Stomach smooth muscle (tissue), 2 donors: Measurements from ENCODE around the gene AGBL4.

Experiments used
- H3K27ac ChIP-seq: one replicate; pipeline ENCODE4 v1.7.0; 2013; ENCODE audit warnings: mild to moderate bottlenecking, low read length, inconsistent platforms
- H3K27me3 ChIP-seq, 2 donors: one replicate each; pipeline ENCODE4 v1.7.0; 2013; ENCODE audit warnings: low read length in 2 of 2; ENCODE audit not compliant: insufficient read depth in 2 of 2, control insufficient read depth in 1 of 2
- H3K36me3 ChIP-seq, 2 donors: one replicate each; pipeline ENCODE4 v1.7.0; 2013; ENCODE audit warnings: low read length in 2 of 2; ENCODE audit not compliant: control insufficient read depth in 2 of 2, insufficient read depth in 2 of 2
- H3K4me1 ChIP-seq: one replicate; pipeline ENCODE4 v1.7.0; 2013; ENCODE audit warnings: low read length; ENCODE audit not compliant: control insufficient read depth, insufficient read depth
- H3K4me3 ChIP-seq, 2 donors: one replicate each; pipeline ENCODE4 v1.7.0; 2013; ENCODE audit warnings: low read length in 2 of 2
- H3K9ac ChIP-seq, 2 donors: one replicate each; pipeline ENCODE4 v1.7.0; 2013; ENCODE audit warnings: low read length in 2 of 2, mild to moderate bottlenecking in 1 of 2
- H3K9me3 ChIP-seq, 2 donors: one replicate each; pipeline ENCODE4 v1.7.0; 2013; ENCODE audit warnings: low read length in 2 of 2; ENCODE audit not compliant: control insufficient read depth in 2 of 2
- donor health status: healthy.
- donor health status: Pancreatic carcinoma.

The AGBL4 gene

DNA sequence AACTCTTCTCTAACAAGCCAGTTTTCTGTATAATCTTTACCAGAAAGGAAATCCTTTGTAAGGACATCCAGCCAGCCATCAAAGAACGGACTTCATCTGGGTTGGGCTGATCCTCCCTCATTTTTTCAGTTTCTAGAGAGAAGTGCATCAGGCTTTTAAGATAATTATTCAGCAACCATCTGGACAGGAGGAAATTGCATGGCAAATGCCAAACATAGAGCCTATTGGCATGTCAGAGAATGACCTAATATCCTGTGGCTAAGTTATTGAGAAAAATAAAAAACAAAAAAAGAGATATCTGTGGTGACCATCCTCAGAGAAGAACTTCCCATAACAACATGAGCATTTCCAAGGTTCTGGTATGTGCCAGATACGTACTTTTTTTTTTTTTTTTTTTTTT is 1172.1 kb downstream of the AGBL4 start:
- no peak overlapping the region for H3K27ac ChIP-seq
- no peaks in the 10 kb centered on the region for H3K9me3 ChIP-seq
- H3K4me3 ChIP-seq, result no peak overlapping the region
- H3K27me3 ChIP-seq, result no peaks in the 10 kb centered on the region
- H3K9ac ChIP-seq, result no peak overlapping the region
- no peaks in the 10 kb centered on the region for H3K4me1 ChIP-seq
- no peaks in the 10 kb centered on the region for H3K36me3 ChIP-seq

DNA sequence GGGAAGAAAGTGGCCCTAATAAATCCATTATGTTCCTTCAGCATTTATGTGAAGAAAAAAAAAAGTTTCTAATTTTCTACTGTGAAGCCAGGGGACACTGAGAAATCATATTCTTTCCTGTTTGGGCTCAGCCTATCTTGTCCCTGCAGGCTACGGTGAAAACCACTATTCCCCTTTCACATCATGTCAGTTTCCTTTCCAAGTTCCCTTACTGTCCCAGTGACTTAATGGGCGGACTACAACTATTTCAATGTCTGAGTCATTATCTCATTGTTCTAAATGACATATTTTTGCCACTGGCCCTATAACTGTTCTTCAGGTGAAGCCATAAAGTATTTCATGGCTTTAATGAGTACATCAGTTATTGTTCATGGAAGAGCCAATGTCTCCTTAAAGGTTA is 1175.7 kb downstream of the AGBL4 start:
- H3K27me3 ChIP-seq, result no peaks in the 10 kb centered on the region
- no peak overlapping the region for H3K9ac ChIP-seq
- H3K27ac ChIP-seq, result no peak overlapping the region
- H3K4me1 ChIP-seq, result no peaks in the 10 kb centered on the region
- H3K9me3 ChIP-seq, result no peaks in the 10 kb centered on the region
- no peaks in the 10 kb centered on the region for H3K36me3 ChIP-seq
- no peak overlapping the region for H3K4me3 ChIP-seq

DNA sequence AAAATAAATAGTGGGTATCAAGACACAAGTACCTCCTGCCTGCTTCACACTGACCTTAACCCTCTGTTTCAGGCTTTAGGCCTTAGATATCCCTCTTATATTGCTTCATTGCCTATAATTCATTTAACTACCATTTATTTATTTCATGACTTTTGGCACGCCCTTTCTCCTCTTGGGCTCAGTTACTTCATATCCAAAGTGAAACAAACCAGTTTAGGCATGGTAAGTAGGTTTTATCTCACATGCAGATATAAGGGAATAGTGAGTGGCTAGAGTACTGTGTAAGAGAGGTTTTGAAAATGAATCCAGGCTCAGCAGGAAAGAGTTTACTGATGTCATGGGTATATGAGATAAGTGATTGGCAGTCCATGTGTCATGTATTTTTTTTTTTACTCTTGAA is 1177.3 kb downstream of the AGBL4 start:
- no peaks in the 10 kb centered on the region for H3K4me1 ChIP-seq
- no peak overlapping the region for H3K27ac ChIP-seq
- no peak overlapping the region for H3K9ac ChIP-seq
- H3K4me3 ChIP-seq, result no peak overlapping the region
- H3K27me3 ChIP-seq, result no peaks in the 10 kb centered on the region
- no peaks in the 10 kb centered on the region for H3K9me3 ChIP-seq
- no peaks in the 10 kb centered on the region for H3K36me3 ChIP-seq

DNA sequence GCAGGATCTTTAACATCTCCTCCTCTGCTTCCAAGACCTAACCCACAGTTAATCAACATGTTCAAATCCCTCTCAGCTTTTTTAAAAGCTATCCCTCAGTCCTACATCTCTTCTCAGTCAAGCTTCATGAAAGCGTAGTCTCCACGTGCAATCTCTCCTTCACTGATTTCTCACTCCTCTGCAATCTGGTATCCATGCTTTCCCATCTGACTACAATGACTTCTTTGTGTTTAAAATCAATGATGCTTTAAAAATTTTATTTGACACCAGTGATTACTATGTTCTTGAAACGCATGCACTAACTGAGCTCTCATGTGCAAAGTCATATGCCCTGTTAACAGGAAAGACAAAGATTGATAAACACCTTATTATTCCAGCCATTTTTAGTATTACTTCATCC is 1179.6 kb downstream of the AGBL4 start:
- Histone ChIP-seq H3K4me3 (no peak overlapping the region), H3K36me3 (no peaks in the 10 kb centered on the region), H3K9me3 (no peaks in the 10 kb centered on the region), H3K27ac (no peak overlapping the region), H3K9ac (no peak overlapping the region), H3K4me1 (no peaks in the 10 kb centered on the region), H3K27me3 (no peaks in the 10 kb centered on the region)

DNA sequence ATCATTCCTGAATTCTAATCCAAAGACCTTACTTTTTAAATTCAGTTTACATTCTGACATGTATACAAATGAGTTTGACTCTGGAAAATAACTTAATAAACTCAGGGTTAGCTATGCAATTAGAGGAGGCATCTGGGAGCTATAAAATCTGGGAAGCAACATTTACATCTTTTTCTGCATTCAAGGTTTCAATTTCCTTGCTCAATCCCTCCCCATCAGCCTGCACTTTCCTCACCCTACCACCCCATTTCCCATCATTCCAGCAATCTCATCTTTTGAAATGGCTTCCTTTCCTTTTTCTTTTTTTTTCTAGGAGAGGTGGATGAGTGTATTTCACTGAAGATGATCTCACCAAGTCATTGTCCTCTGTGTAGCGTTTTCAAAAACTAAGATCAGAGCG is 1181.8 kb downstream of the AGBL4 start:
- Histone ChIP-seq H3K4me3 (no peak overlapping the region), H3K27me3 (no peaks in the 10 kb centered on the region), H3K9me3 (no peaks in the 10 kb centered on the region), H3K4me1 (no peaks in the 10 kb centered on the region), H3K36me3 (no peaks in the 10 kb centered on the region), H3K9ac (no peak overlapping the region), H3K27ac (no peak overlapping the region)

DNA sequence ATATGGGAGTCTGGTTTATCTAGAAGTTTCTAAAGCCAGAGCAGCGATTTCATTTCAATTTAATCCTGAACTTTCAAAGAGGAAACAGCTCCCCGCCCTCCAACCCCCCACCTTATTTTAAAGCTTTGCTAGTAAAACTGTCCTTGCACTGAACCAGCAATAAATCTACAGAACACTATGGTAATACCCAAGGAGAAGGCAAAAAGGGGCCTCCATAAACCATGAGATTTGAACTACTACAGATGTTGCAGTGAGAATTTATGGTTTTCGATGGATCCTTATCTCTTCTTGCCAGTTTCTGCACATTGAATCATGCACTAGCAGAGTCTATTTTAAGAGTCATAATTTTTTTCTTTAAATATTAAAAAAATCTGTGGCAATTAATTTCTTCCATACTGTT is 1182.3 kb downstream of the AGBL4 start:
- Histone ChIP-seq H3K27me3 (no peaks in the 10 kb centered on the region), H3K36me3 (no peaks in the 10 kb centered on the region), H3K27ac (no peak overlapping the region), H3K4me3 (no peak overlapping the region), H3K9ac (no peak overlapping the region), H3K9me3 (no peaks in the 10 kb centered on the region), H3K4me1 (no peaks in the 10 kb centered on the region)

DNA sequence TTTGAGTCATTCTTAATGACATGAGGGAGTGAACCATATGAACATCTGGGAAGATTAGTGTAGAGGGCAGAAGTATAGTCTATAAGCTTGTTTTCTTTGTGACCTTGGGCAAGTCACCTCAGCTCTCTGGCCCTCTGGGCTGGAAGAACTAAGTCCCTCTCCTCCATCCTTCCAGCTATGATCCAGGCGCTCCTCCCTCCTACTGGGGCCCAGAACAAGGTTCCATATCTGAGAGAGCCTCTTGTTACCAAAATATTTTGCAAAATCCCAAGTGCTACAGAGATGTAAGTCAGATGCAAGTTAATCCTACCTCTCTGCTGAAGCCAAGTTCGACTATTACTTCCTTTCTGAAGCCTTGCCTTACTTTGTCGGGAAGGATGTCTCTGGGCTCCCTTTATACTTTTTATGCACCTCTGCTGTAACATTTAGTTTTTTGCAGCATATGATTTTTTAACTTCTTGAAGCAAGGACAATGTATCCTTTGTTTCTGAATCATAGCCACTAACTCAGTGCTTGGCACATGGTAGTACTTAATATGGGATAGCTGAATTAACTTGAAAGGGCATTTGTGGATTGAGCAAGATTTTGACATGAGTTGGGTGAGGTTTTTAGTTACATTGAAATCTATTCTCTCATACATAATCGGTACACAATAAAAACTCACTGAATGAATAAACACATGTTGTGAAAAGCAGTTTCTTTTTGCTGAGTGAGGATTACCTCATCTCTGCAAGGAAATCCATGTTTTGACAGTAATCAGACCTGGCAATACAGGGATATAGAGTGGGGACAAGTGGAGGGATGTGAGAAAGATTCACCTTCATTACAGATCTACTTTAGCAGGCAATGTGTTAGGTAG is 1192.4 kb downstream of the AGBL4 start:
- Histone ChIP-seq H3K36me3 (no peaks in the 10 kb centered on the region), H3K27ac (no peak overlapping the region), H3K4me1 (no peaks in the 10 kb centered on the region), H3K9me3 (peaks cover 0 to 4% of the 10 kb centered on the region in 2 donors), H3K4me3 (no peak overlapping the region), H3K9ac (no peak overlapping the region), H3K27me3 (no peaks in the 10 kb centered on the region)

DNA sequence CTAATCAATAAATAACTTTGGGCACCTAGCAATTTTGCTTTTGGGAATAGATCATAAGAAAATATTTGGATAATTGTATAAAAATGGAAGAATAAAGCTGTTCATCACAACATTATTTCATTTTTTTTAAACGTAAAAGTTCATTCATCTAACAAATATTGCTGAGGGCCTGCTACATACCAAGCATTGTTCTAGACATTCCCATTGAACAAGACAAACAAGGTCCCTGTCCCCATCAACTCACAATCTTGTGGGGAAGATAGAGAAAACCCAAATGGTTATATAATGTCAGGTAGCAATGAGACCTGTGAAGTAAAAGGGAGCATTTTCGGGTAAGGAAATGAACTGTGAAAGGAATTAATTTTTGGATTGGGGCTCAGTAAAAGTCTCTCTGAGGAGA is 1193.0 kb downstream of the AGBL4 start:
- no peaks in the 10 kb centered on the region for H3K36me3 ChIP-seq
- H3K4me3 ChIP-seq, result no peak overlapping the region
- no peak overlapping the region for H3K9ac ChIP-seq
- peaks cover 0 to 4% of the 10 kb centered on the region in 2 donors for H3K9me3 ChIP-seq
- H3K4me1 ChIP-seq, result no peaks in the 10 kb centered on the region
- no peaks in the 10 kb centered on the region for H3K27me3 ChIP-seq
- H3K27ac ChIP-seq, result no peak overlapping the region

DNA sequence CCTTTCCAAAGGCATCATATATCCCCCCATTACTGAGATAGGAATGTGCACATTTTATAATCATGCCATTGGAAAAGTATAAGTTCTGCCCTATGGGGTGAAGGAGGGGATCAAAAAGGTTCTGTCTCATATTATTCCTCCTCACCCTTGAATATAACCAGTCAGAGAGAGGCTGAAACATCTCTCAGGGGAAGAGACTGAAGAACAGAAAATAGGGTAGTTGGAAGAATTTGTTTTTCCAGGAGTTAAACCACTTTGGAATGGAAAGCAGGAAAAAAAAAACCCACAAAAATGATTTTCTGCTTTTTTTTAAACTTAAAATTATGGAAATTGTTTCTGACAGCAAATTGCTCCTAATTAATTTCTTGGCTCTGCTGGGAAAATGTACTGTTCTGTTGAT is 1194.3 kb downstream of the AGBL4 start:
- Histone ChIP-seq H3K36me3 (no peaks in the 10 kb centered on the region), H3K9ac (no peak overlapping the region), H3K27ac (no peak overlapping the region), H3K9me3 (peaks cover 0 to 4% of the 10 kb centered on the region in 2 donors), H3K27me3 (no peaks in the 10 kb centered on the region), H3K4me3 (no peak overlapping the region), H3K4me1 (no peaks in the 10 kb centered on the region)

DNA sequence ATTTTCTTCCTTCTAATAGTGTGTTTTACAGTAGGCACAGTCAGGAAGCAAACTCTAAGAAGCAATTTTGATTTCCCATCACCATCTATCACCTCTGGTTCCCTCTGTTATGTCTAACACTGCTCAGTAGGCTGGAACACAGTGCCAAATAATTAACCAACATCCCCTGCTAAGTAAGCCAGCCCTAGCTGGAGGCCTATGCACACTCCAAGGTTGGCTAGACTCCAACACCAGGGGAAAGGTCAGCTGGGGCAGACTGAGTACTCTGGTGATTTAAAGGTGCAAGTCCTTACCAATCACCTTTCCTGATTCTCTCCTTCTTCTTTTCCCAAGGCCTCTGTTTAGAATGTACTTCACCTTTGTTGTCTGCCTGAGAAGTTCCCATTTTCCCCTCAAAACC is 1200.6 kb downstream of the AGBL4 start:
- H3K9me3 ChIP-seq, result no peaks in the 10 kb centered on the region
- H3K27ac ChIP-seq, result no peak overlapping the region
- no peak overlapping the region for H3K4me3 ChIP-seq
- no peak overlapping the region for H3K9ac ChIP-seq
- H3K27me3 ChIP-seq, result no peaks in the 10 kb centered on the region
- no peaks in the 10 kb centered on the region for H3K4me1 ChIP-seq
- H3K36me3 ChIP-seq, result no peaks in the 10 kb centered on the region

DNA sequence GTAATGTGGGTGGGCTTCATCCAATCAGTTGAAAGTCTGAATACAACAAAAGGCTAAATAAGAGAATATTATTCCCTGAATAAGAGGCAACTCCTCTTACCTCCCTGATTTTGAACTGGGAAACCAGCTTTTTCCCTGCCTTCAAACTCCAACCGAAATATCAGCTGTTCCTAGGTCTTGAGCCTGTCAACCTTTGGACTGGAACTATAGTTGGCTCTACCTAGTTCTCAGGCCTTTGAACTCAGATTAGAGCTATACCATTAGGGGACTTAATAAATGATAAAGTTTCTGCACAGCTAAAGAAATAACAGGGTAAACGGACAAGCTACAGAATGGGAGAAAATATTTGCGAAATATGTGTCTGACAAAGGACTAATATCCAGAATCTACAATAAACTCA is 1203.3 kb downstream of the AGBL4 start:
- Histone ChIP-seq H3K27ac (no peak overlapping the region), H3K9ac (no peak overlapping the region), H3K4me1 (no peaks in the 10 kb centered on the region), H3K36me3 (no peaks in the 10 kb centered on the region), H3K9me3 (no peaks in the 10 kb centered on the region), H3K4me3 (no peak overlapping the region), H3K27me3 (no peaks in the 10 kb centered on the region)
